Measurements from ENCODE around the gene ALOX12.

ALOX12 gene

DNA sequence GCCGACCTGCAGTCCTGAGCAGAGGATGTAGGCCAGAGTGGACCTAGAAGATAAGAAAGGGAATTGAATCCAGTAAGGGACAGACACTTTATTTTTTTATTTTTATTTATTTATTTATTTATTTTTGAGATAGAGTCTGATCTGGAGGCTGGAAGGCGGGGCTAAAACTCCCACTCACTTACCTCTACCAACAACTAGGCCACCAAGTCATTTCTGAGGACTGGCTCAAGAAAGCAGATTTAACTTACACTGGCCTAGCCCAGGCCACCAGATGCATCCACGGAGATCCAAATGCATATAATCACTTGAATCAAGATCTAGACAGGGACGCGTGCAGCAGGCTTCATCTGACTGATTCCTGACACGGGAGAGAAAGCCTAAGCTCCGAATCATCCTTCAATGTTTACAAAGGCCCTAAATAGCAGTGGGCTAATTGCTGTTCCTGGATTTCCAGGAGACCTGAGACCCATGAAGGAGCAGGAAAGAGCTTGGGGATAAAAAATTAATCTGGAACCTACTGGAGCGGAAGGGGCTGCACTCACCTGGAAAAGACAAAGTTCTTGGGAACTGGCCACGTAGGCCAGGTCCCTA is 1.1 kb upstream of the ALOX12 start:
- no peak overlapping the region for H3K27ac Mint-ChIP-seq
- H3K27me3 Mint-ChIP-seq = no peaks in the 10 kb centered on the region
- H3K4me3 Mint-ChIP-seq = no peak overlapping the region
- peaks cover 13% of the 10 kb centered on the region for H3K4me1 Mint-ChIP-seq
- peaks cover 35% of the 10 kb centered on the region for H3K36me3 Mint-ChIP-seq
- ATAC-seq = no peak
- no peaks in the 10 kb centered on the region for H3K9me3 Mint-ChIP-seq

- peak; percentile 12 for ATAC-seq
- Mint-ChIP-seq H3K27me3 (no peaks in the 10 kb centered on the region), H3K4me3 (no peak overlapping the region), H3K4me1 (peaks cover 18% of the 10 kb centered on the region), H3K27ac (no peak overlapping the region), H3K9me3 (no peaks in the 10 kb centered on the region), H3K36me3 (peaks cover 50% of the 10 kb centered on the region)
These were observed 585 bp downstream of the ALOX12 start for GRCh38 chr17:6996256-6997011.

DNA sequence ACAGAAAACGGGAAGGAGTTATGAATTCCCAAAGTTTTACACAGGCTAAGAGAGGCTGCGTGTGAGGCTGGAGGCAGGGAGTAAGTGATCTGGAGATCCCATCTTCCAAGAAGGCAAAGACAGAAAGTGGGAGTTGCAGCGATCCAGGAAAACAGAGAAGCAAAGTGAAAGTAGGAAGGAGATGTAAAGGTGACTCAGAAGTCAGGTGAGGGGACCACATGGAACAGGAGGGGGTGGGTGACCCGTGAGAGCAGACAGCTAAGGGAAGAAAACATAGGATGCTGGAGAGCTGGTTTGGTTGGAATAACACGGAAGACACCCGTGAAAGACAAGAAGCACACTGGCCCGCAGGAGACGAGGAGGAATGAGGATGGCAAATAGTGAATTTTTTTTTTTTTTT is 1.3 kb downstream of the ALOX12 start:
- H3K4me3 Mint-ChIP-seq = no peak overlapping the region
- no peaks in the 10 kb centered on the region for H3K9me3 Mint-ChIP-seq
- peaks cover 25% of the 10 kb centered on the region for H3K4me1 Mint-ChIP-seq
- H3K27me3 Mint-ChIP-seq = no peaks in the 10 kb centered on the region
- H3K36me3 Mint-ChIP-seq = peaks cover 57% of the 10 kb centered on the region
- H3K27ac Mint-ChIP-seq = no peak overlapping the region
- ATAC-seq = no peak

- H3K27ac Mint-ChIP-seq = no peak overlapping the region
- ATAC-seq = no peak
- H3K27me3 Mint-ChIP-seq = no peaks in the 10 kb centered on the region
- H3K4me3 Mint-ChIP-seq = no peak overlapping the region
- H3K4me1 Mint-ChIP-seq = peaks cover 24% of the 10 kb centered on the region
- H3K36me3 Mint-ChIP-seq = peaks cover 64% of the 10 kb centered on the region
- no peaks in the 10 kb centered on the region for H3K9me3 Mint-ChIP-seq
These were observed 3.1 kb downstream of the ALOX12 start for GRCh38 chr17:6998855-6999508.

DNA sequence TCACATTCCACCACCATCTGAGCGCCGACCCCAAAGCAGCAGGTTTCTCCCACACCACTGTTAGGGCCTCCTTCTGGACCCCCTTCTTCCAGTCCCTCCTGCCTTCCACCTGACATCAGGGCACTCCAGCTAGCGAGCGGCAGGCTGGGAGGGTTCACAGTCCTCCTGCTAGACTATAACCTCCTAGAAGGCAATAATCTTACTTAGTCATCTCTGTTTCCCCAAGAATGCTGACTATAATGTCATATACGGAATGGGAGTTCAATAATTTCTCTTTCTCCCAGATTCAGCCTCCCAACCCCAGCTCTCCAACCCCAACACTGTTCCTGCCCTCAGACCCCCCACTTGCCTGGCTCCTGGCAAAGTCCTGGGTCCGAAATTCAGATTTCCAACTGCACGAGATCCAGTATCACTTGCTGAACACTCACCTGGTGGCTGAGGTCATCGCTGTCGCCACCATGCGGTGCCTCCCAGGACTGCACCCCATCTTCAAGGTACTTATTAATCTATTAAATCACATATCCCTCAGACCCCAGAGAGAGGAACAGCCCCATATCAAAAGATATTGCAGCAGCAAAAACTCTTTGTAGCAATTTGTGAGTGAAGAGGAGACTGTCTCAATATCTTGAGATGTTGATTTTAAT is 5.6 kb downstream of the ALOX12 start:
- no peak for ATAC-seq
- peaks cover 30% of the 10 kb centered on the region for H3K4me1 Mint-ChIP-seq
- H3K27ac Mint-ChIP-seq = no peak overlapping the region
- no peak overlapping the region for H3K4me3 Mint-ChIP-seq
- peaks cover 66% of the 10 kb centered on the region for H3K36me3 Mint-ChIP-seq
- H3K27me3 Mint-ChIP-seq = no peaks in the 10 kb centered on the region
- no peaks in the 10 kb centered on the region for H3K9me3 Mint-ChIP-seq

GRCh38 chr17:7002288-7003047 is 6.6 kb downstream of the ALOX12 start:
- H3K4me1 Mint-ChIP-seq = peaks cover 34% of the 10 kb centered on the region
- ATAC-seq = no peak
- no peak overlapping the region for H3K27ac Mint-ChIP-seq
- H3K4me3 Mint-ChIP-seq = no peak overlapping the region
- H3K9me3 Mint-ChIP-seq = no peaks in the 10 kb centered on the region
- H3K27me3 Mint-ChIP-seq = no peaks in the 10 kb centered on the region
- peaks cover 66% of the 10 kb centered on the region for H3K36me3 Mint-ChIP-seq

- no peak for ATAC-seq
- H3K9me3 Mint-ChIP-seq = no peaks in the 10 kb centered on the region
- no peak overlapping the region for H3K4me3 Mint-ChIP-seq
- peaks cover 36% of the 10 kb centered on the region for H3K4me1 Mint-ChIP-seq
- no peak overlapping the region for H3K27ac Mint-ChIP-seq
- H3K36me3 Mint-ChIP-seq = peaks cover 54% of the 10 kb centered on the region
- H3K27me3 Mint-ChIP-seq = no peaks in the 10 kb centered on the region
These were observed 7.9 kb downstream of the ALOX12 start for GRCh38 chr17:7003745-7004144.

- peaks cover 55% of the 10 kb centered on the region for H3K36me3 Mint-ChIP-seq
- peak; percentile 85 for ATAC-seq
- H3K4me1 Mint-ChIP-seq = peaks cover 44% of the 10 kb centered on the region
- H3K9me3 Mint-ChIP-seq = no peaks in the 10 kb centered on the region
- H3K4me3 Mint-ChIP-seq = no peak overlapping the region
- no peaks in the 10 kb centered on the region for H3K27me3 Mint-ChIP-seq
- H3K27ac Mint-ChIP-seq = no peak overlapping the region
These were observed 8.8 kb downstream of the ALOX12 start for GRCh38 chr17:7004398-7005253.

- Mint-ChIP-seq H3K9me3 (no peaks in the 10 kb centered on the region), H3K27ac (no peak overlapping the region), H3K4me1 (peaks cover 55% of the 10 kb centered on the region), H3K27me3 (no peaks in the 10 kb centered on the region), H3K36me3 (peaks cover 51% of the 10 kb centered on the region), H3K4me3 (no peak overlapping the region)
- no peak for ATAC-seq
These were observed 9.9 kb downstream of the ALOX12 start for GRCh38 chr17:7005716-7006115.

DNA sequence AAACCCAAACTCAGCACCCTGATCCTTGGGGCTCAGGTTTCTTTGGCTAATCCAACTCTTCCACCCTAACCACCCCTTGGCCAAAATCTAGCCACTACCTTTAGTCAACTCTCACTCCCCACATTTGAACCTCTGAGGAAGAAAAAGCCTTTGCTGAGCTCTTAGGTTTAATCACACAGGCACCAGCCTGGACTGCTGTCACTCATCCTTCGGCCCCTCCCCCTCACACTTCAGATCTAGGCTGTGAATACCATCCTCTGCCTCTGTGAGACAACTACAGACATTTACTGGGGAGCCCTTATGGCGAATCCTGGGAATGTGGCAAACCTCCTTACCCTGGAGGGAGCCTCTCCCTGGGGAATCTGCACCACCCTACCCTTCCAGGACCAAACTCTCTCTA is 11.3 kb downstream of the ALOX12 start:
- Mint-ChIP-seq H3K4me1 (peaks cover 49% of the 10 kb centered on the region), H3K9me3 (no peaks in the 10 kb centered on the region), H3K36me3 (peaks cover 37% of the 10 kb centered on the region), H3K27me3 (no peaks in the 10 kb centered on the region), H3K27ac (peak overlapping the region; percentile 4), H3K4me3 (no peak overlapping the region)
- no peak for ATAC-seq

DNA sequence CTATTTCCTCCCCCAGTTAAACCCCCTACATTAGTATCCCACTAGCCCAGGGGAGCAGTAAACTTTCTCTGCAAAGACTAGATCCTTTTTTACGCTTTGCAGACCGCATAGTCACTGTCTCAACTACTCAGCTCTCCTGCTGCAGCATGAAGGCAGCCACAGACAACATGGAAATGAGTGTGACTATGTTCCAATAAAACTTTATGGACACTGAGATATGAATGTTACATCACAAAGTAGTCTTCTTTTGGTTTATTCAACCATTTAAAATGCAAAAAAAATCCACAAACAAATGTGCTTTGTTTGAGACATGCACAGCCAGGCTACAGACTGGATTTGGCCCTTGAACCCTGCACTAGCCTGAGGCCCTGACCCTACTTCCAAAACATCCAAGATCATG is 14.7 kb downstream of the ALOX12 start:
- peak overlapping the region; percentile 94 for H3K4me3 Mint-ChIP-seq
- H3K4me1 Mint-ChIP-seq = peaks cover 53% of the 10 kb centered on the region
- no peak for ATAC-seq
- H3K36me3 Mint-ChIP-seq = peaks cover 30% of the 10 kb centered on the region
- peak overlapping the region; percentile 49 for H3K27ac Mint-ChIP-seq
- H3K27me3 Mint-ChIP-seq = no peaks in the 10 kb centered on the region
- no peaks in the 10 kb centered on the region for H3K9me3 Mint-ChIP-seq

GRCh38 chr17:7011415-7011814 is 15.6 kb downstream of the ALOX12 start:
- H3K36me3 Mint-ChIP-seq = peaks cover 30% of the 10 kb centered on the region
- peak overlapping the region; percentile 99 for H3K27ac Mint-ChIP-seq
- no peak for ATAC-seq
- H3K4me1 Mint-ChIP-seq = peaks cover 60% of the 10 kb centered on the region
- no peaks in the 10 kb centered on the region for H3K9me3 Mint-ChIP-seq
- peak overlapping the region; percentile 94 for H3K4me3 Mint-ChIP-seq
- no peaks in the 10 kb centered on the region for H3K27me3 Mint-ChIP-seq

- H3K4me1 Mint-ChIP-seq = peaks cover 60% of the 10 kb centered on the region
- no peaks in the 10 kb centered on the region for H3K9me3 Mint-ChIP-seq
- no peak for ATAC-seq
- H3K27me3 Mint-ChIP-seq = no peaks in the 10 kb centered on the region
- H3K27ac Mint-ChIP-seq = peak overlapping the region; percentile 99
- H3K36me3 Mint-ChIP-seq = peaks cover 31% of the 10 kb centered on the region
- H3K4me3 Mint-ChIP-seq = peak overlapping the region; percentile 94
These were observed 16.0 kb downstream of the ALOX12 start for GRCh38 chr17:7011942-7012254.

DNA sequence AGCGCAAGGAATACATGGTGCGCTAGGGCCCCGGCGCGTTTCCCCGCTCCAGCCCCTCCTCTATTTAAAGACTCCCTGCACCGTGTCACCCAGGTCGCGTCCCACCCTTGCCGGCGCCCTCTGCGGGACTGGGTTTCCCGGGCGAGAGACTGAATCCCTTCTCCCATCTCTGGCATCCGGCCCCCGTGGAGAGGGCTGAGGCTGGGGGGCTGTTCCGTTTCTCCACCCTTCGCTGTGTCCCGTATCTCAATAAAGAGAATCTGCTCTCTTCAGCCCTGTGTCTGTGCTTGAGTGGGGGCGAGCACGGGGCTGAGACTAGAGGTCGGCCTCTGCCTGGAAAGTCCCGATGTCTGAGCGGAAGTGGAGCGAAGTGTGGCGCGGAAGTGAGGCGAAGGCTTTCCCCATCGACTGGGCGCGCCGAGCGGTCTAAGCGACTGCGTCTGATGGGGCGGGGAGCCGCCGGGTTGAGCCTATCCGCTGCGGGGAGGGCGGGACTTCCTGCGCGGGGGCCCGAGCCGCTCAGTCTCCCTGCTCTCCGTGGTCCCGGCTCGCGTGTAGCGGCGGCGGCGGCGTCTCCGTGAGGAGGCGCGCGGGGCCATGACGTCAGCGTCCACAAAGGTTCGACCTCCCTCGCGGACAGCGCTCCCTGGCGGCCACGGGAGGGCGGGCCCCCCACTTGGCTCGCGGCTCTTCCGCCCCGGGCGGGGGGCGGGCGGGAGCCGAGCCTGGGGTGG is 18.6 kb downstream of the ALOX12 start:
- Mint-ChIP-seq H3K4me3 (peak overlapping the region; percentile 94), H3K36me3 (peaks cover 27% of the 10 kb centered on the region), H3K4me1 (peaks cover 62% of the 10 kb centered on the region), H3K27me3 (no peaks in the 10 kb centered on the region), H3K9me3 (no peaks in the 10 kb centered on the region), H3K27ac (peak overlapping the region; percentile 99)
- ATAC-seq = peak; percentile 94
